Endothelial cell (in vitro differentiated cells): Measurements from ENCODE around the gene TTC21B. TPM values are rescaled to one million over a fixed set of nuclear protein-coding genes. Genes with fewer than 3 reads are reported as not detected.

Experiments
- DNase-seq: peaks from one replicate; pipeline ENCODE4 v3.0.0; 2021; ENCODE audit warnings: low spot score
- H3K27ac Mint-ChIP-seq: one replicate; pipeline ENCODE4 v1.8.0; 2021; ENCODE audit warnings: mixed read lengths, inconsistent platforms; ENCODE audit not compliant: unreplicated experiment
- H3K27me3 Mint-ChIP-seq: one replicate; pipeline ENCODE4 v1.8.0; 2021; ENCODE audit warnings: mild to moderate bottlenecking, moderate library complexity, mixed read lengths, inconsistent platforms; ENCODE audit not compliant: unreplicated experiment
- H3K36me3 Mint-ChIP-seq: one replicate; pipeline ENCODE4 v1.8.0; 2021; ENCODE audit warnings: mild to moderate bottlenecking, low read depth, mixed read lengths, inconsistent platforms; ENCODE audit not compliant: unreplicated experiment
- H3K4me1 Mint-ChIP-seq: one replicate; pipeline ENCODE4 v1.8.0; 2021; ENCODE audit warnings: mild to moderate bottlenecking, mixed read lengths, inconsistent platforms; ENCODE audit not compliant: unreplicated experiment
- H3K4me3 Mint-ChIP-seq: one replicate; pipeline ENCODE4 v1.8.0; 2021; ENCODE audit warnings: mild to moderate bottlenecking, mixed read lengths, inconsistent platforms; ENCODE audit not compliant: unreplicated experiment
- H3K9me3 Mint-ChIP-seq: one replicate; pipeline ENCODE4 v1.8.0; 2021; ENCODE audit warnings: mixed read lengths, inconsistent platforms; ENCODE audit not compliant: unreplicated experiment
- total RNA-seq: library from RNA; stranded (reverse); fragmentation: NEBNext Ultra II Directional; extraction: Animal tissue kit (Norgen Biotek cat#: 25700); gene quantifications from one replicate; pipeline ENCODE4 v1.2.1, GENCODE V29; 2021; ENCODE audit not compliant: unreplicated experiment
- TF ChIP-seq, protein P1 (sequence below): fragments of 200-600 bp; sonication (generic); IDR thresholded peaks from one replicate; pipeline ENCODE4 v1.5.0; 2021; ENCODE audit warnings: antibody characterized with exemption; ENCODE audit not compliant: unreplicated experiment

The TTC21B gene
- total RNA-seq, 1 donor from 2014 or later = 101 TPM

DNA sequence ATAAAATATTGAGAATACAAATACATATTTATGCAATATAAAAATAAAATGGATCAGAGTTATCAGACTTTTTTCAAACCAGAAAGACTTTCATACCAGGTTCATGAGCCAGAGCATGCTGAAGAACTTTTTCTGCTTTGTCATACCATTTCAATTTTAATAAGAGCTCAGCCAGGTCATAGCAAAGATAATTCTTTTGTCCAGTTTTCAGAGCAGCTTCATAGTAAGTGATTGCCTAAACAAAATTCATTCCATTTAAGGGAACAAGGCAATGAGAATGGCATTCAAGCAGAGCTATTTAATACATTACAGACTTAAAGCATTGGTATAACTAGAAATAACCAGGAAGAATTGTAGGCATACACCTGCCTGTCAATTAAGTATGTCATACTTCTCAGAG lies 42.3 kb downstream of the TTC21B start:
- H3K4me3 Mint-ChIP-seq = no peak overlapping the region
- H3K27me3 Mint-ChIP-seq = no peaks in the 10 kb centered on the region
- no peaks in the 10 kb centered on the region for H3K9me3 Mint-ChIP-seq
- H3K27ac Mint-ChIP-seq = peak overlapping the region; percentile 70
- peaks cover 16% of the 10 kb centered on the region for H3K4me1 Mint-ChIP-seq
- DNase-seq = no peak
- TF ChIP-seq, protein P1, sequence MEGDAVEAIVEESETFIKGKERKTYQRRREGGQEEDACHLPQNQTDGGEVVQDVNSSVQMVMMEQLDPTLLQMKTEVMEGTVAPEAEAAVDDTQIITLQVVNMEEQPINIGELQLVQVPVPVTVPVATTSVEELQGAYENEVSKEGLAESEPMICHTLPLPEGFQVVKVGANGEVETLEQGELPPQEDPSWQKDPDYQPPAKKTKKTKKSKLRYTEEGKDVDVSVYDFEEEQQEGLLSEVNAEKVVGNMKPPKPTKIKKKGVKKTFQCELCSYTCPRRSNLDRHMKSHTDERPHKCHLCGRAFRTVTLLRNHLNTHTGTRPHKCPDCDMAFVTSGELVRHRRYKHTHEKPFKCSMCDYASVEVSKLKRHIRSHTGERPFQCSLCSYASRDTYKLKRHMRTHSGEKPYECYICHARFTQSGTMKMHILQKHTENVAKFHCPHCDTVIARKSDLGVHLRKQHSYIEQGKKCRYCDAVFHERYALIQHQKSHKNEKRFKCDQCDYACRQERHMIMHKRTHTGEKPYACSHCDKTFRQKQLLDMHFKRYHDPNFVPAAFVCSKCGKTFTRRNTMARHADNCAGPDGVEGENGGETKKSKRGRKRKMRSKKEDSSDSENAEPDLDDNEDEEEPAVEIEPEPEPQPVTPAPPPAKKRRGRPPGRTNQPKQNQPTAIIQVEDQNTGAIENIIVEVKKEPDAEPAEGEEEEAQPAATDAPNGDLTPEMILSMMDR = no peak
- H3K36me3 Mint-ChIP-seq = peaks cover 17% of the 10 kb centered on the region

DNA sequence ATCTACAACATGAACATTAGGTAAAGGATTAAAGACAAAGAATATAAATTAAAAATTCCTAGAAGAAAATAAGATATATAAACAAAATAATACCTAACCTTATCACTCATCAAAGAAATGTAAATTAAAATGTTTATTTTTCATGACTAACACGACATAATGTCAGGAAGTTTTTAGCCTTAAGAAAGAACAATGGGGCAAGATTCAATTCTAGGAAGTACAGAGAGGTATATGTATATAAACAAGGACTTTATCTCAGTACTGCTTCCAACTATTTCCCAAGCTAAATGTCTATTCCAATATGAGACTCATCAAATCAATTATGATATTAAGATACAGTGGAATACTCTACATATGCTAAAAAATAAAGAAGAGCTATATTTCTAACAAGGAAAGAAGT lies 44.1 kb downstream of the TTC21B start:
- H3K36me3 Mint-ChIP-seq = peaks cover 23% of the 10 kb centered on the region
- H3K27me3 Mint-ChIP-seq = no peaks in the 10 kb centered on the region
- TF ChIP-seq, protein P1 = no peak
- H3K4me1 Mint-ChIP-seq = peaks cover 21% of the 10 kb centered on the region
- DNase-seq = no peak
- H3K9me3 Mint-ChIP-seq = no peaks in the 10 kb centered on the region
- H3K27ac Mint-ChIP-seq = peak overlapping the region; percentile 92
- H3K4me3 Mint-ChIP-seq = peak overlapping the region; percentile 39

DNA sequence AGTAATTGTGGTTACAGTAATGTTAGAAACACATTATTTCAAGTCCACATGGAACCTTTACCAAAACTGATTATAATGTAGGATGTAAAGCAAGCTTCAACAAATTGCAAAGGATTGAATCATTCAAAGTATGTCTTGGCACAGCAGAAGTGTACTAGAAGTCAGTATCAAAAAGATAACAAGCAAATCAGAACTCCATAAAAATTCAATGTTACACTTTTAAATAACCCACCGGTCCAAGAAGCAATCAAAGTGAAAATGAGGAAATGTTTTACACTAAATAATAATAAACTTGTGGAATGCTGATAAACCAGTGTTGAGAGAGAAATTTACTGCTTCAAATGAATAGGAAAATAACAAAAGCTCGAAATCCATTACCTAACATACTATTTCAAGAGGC lies 47.7 kb downstream of the TTC21B start:
- no peak for DNase-seq
- H3K27ac Mint-ChIP-seq = peak overlapping the region; percentile 77
- H3K27me3 Mint-ChIP-seq = no peaks in the 10 kb centered on the region
- no peaks in the 10 kb centered on the region for H3K9me3 Mint-ChIP-seq
- TF ChIP-seq, protein P1 = no peak
- H3K4me1 Mint-ChIP-seq = peaks cover 34% of the 10 kb centered on the region
- H3K4me3 Mint-ChIP-seq = no peak overlapping the region
- H3K36me3 Mint-ChIP-seq = peaks cover 15% of the 10 kb centered on the region

DNA sequence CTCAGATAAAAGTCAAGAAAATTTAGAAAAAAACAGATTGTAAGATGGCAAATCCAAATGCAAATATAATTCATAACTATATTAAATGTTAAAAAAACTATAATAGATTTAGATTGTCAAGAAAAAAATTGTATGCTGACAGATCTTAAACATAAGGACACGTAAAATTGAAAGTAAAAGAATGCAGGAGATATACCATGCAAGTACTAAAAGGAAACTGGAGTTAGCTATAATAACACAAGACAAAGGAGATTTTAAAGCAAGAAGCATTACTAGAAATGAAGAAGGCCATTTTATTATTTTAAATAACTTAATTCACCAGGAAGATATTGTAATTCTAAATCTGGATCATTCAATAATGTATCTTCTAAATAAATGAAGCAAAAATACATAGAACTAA lies 48.3 kb downstream of the TTC21B start:
- Mint-ChIP-seq H3K36me3 (peaks cover 15% of the 10 kb centered on the region), H3K4me1 (peaks cover 34% of the 10 kb centered on the region)

DNA sequence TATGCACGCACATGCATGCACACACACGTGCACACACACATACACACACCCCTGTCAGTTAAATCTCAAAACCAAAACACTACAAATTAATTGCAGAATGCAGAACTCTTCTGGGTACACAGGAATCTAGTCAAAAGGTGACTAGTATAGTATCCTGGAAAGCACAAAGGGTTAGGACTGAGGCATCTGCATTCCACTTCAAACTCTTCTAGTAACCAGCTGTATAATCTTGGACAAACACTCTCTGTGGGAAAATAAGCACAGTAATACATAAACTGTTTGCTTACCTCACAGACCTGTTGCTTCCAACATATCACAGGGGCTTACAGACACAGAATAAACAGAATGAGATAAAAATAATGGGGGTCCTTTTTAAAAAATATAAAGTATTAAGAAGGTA lies 49.1 kb downstream of the TTC21B start:
- Mint-ChIP-seq H3K36me3 (peaks cover 13% of the 10 kb centered on the region), H3K9me3 (no peaks in the 10 kb centered on the region), H3K4me1 (peaks cover 29% of the 10 kb centered on the region), H3K27me3 (no peaks in the 10 kb centered on the region), H3K4me3 (no peak overlapping the region), H3K27ac (no peak overlapping the region)
- TF ChIP-seq, protein P1 = no peak
- no peak for DNase-seq

More for the DNA sequence above, 48.3 kb downstream of the TTC21B start:
- no peak for DNase-seq
- no peak overlapping the region for H3K4me3 Mint-ChIP-seq
- H3K27ac Mint-ChIP-seq = peak overlapping the region; percentile 77
- no peaks in the 10 kb centered on the region for H3K27me3 Mint-ChIP-seq
- TF ChIP-seq, protein P1 = no peak
- no peaks in the 10 kb centered on the region for H3K9me3 Mint-ChIP-seq
